Measurements from ENCODE around the gene CTIF. TPM values are rescaled to one million over a fixed set of nuclear protein-coding genes. Genes with fewer than 3 reads are reported as not detected.

The CTIF gene
- total and polyA plus RNA-seq, 2 experiments from 2014 or later = 22.1 to 27.9 TPM

GRCh38 chr18:48571639-48572384 is 33.0 kb downstream of the CTIF start:
- Histone ChIP-seq H3K27ac (no peak overlapping the region), H3K9me3 (ENCODE audit: low read depth) (no peaks in the 10 kb centered on the region), H3K4me3 (no peak overlapping the region), H3K9me2 (replicated peaks; ENCODE audit: insufficient read depth) (no peaks in the 10 kb centered on the region), H3K79me2 (peaks cover 76% of the 10 kb centered on the region), H4K20me1 (ENCODE audit: insufficient read depth, poor library complexity, severe bottlenecking) (peaks cover 12% of the 10 kb centered on the region), H3K27me3 (no peaks in the 10 kb centered on the region), H2AFZ (no peak overlapping the region), H3K4me1 (ENCODE audit: insufficient read depth) (peaks cover 9% of the 10 kb centered on the region), H3K36me3 (replicated peaks; ENCODE audit: insufficient read depth, low read depth) (no peaks in the 10 kb centered on the region), H3K4me2 (no peak overlapping the region)
- DNase-seq (ENCODE audit: low spot score) = no peak
- TF ChIP-seq EZH2 (IDR thresholded peaks at IDR 0.05; ENCODE audit: borderline replicate concordance) = no peak
- TF ChIP-seq CTCF (IDR thresholded peaks at IDR 0.05; ENCODE audit: poor library complexity) = no peak
- TF ChIP-seq EZH2phosphoT487 (IDR thresholded peaks at IDR 0.05; ENCODE audit: low read depth, severe bottlenecking, unreplicated experiment) = no peak
- WGBS (ENCODE audit: low lambda C conversion rate, missing lambda C conversion rate) = 95% methylated on average over 3 of the region's 3 CpGs

GRCh38 chr18:48572402-48573126 is 33.7 kb downstream of the CTIF start:
- no peak overlapping the region for H3K4me3 ChIP-seq
- no peak overlapping the region for H3K4me2 ChIP-seq
- no peaks in the 10 kb centered on the region for H3K9me3 ChIP-seq (ENCODE audit: low read depth)
- TF ChIP-seq EZH2 (IDR thresholded peaks at IDR 0.05; ENCODE audit: borderline replicate concordance) = no peak
- TF ChIP-seq EZH2phosphoT487 (IDR thresholded peaks at IDR 0.05; ENCODE audit: low read depth, severe bottlenecking, unreplicated experiment) = no peak
- no peak for TF ChIP-seq CTCF (IDR thresholded peaks at IDR 0.05; ENCODE audit: poor library complexity)
- H4K20me1 ChIP-seq (ENCODE audit: insufficient read depth, poor library complexity, severe bottlenecking) = peaks cover 12% of the 10 kb centered on the region
- DNase-seq (ENCODE audit: low spot score) = no peak
- H2AFZ ChIP-seq = no peak overlapping the region
- H3K36me3 ChIP-seq (replicated peaks; ENCODE audit: insufficient read depth, low read depth) = no peaks in the 10 kb centered on the region
- H3K9me2 ChIP-seq (replicated peaks; ENCODE audit: insufficient read depth) = no peaks in the 10 kb centered on the region
- 84% methylated on average over 10 of the region's 10 CpGs for WGBS (ENCODE audit: low lambda C conversion rate, missing lambda C conversion rate)
- no peaks in the 10 kb centered on the region for H3K27me3 ChIP-seq
- no peak overlapping the region for H3K27ac ChIP-seq
- H3K4me1 ChIP-seq (ENCODE audit: insufficient read depth) = peaks cover 9% of the 10 kb centered on the region
- peaks cover 75% of the 10 kb centered on the region for H3K79me2 ChIP-seq

- Histone ChIP-seq H3K36me3 (replicated peaks; ENCODE audit: insufficient read depth, low read depth) (no peaks in the 10 kb centered on the region), H3K4me1 (ENCODE audit: insufficient read depth) (peaks cover 9% of the 10 kb centered on the region), H3K79me2 (peaks cover 77% of the 10 kb centered on the region)
These were observed 34.9 kb downstream of the CTIF start for GRCh38 chr18:48573632-48574283.

More at GRCh38 chr18:48573632-48574283, 34.9 kb downstream of the CTIF start:
- no peaks in the 10 kb centered on the region for H3K27me3 ChIP-seq
- no peaks in the 10 kb centered on the region for H3K9me2 ChIP-seq (replicated peaks; ENCODE audit: insufficient read depth)
- no peak for DNase-seq (ENCODE audit: low spot score)
- 85% methylated on average over 14 of the region's 14 CpGs for WGBS (ENCODE audit: low lambda C conversion rate, missing lambda C conversion rate)
- TF ChIP-seq CTCF (IDR thresholded peaks at IDR 0.05; ENCODE audit: poor library complexity) (no peak), EZH2 (IDR thresholded peaks at IDR 0.05; ENCODE audit: borderline replicate concordance) (no peak), EZH2phosphoT487 (IDR thresholded peaks at IDR 0.05; ENCODE audit: low read depth, severe bottlenecking, unreplicated experiment) (no peak)
- H3K9me3 ChIP-seq (ENCODE audit: low read depth) = no peaks in the 10 kb centered on the region
- H2AFZ ChIP-seq = no peak overlapping the region
- H4K20me1 ChIP-seq (ENCODE audit: insufficient read depth, poor library complexity, severe bottlenecking) = peaks cover 12% of the 10 kb centered on the region
- no peak overlapping the region for H3K4me3 ChIP-seq
- no peak overlapping the region for H3K4me2 ChIP-seq
- no peak overlapping the region for H3K27ac ChIP-seq

Measured in hepatocyte (in vitro differentiated cells).